ENCODE results near the gene GNG2. TPM values are rescaled to one million over a fixed set of nuclear protein-coding genes. Genes with fewer than 3 reads are reported as not detected.

Gene GNG2
- total and polyA plus RNA-seq, 5 donors from 2014 or later: 145 to 252 (median 203) TPM

DNA sequence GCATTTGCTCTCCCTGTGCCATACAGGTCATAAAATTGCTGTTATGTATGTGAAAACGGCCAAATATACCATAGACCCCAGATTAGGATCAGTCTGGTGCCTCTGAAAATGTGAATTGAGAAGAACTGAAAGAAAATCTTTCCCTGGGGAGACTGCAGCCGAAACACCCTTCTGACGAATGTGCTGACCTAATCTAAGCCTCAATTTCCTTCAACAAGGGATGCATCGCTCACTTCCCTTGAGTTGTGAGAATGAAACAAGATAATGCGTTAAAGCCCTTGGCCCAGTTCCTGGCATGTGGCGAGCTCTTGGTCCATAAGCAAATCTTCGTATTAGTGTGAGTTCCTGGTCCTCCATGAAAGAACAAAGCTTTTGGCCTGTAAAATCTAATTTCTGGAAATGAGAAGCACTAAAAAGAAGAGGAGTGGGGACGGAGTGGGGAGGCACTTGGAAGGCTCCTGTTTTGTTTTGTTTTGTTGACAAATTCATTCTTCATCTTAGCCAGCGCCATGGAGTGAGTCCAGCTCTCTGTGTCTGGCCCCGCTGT is 79.4 kb downstream of the GNG2 start:
- peaks cover 35% of the 10 kb centered on the region for H3K36me3 Mint-ChIP-seq
- no peak overlapping the region for H3K27ac ChIP-seq (ENCODE audit: insufficient read depth, low read length, poor library complexity, severe bottlenecking)
- DNase-seq (no peak), ATAC-seq (ENCODE audit: low read depth in 2 of 2) (no peak)
- H3K36me3 ChIP-seq (ENCODE audit: control insufficient read depth, insufficient read depth, low read length): peaks cover 21% of the 10 kb centered on the region
- H3K9me3 ChIP-seq (ENCODE audit: control insufficient read depth in 2 of 2, low read length in 2 of 2): no peaks in the 10 kb centered on the region
- peaks cover 41 to 70% (median 52%) of the 10 kb centered on the region in 4 donors for H3K4me1 Mint-ChIP-seq
- no peak overlapping the region for H3K4me3 Mint-ChIP-seq
- H3K27me3 ChIP-seq (ENCODE audit: control insufficient read depth, insufficient read depth, low read length): no peaks in the 10 kb centered on the region
- peaks cover 0 to 4% (median 0%) of the 10 kb centered on the region in 7 donors for H3K9me3 Mint-ChIP-seq
- H3K27ac Mint-ChIP-seq: peak overlapping the region; percentile 50 to 88 (median 69)
- H3K4me1 ChIP-seq (ENCODE audit: control insufficient read depth, insufficient read depth, low read length, poor library complexity, severe bottlenecking): no peaks in the 10 kb centered on the region
- no peak overlapping the region for H3K4me3 ChIP-seq (ENCODE audit: low read depth, low read length)
- H3K27me3 Mint-ChIP-seq: no peaks in the 10 kb centered on the region

DNA sequence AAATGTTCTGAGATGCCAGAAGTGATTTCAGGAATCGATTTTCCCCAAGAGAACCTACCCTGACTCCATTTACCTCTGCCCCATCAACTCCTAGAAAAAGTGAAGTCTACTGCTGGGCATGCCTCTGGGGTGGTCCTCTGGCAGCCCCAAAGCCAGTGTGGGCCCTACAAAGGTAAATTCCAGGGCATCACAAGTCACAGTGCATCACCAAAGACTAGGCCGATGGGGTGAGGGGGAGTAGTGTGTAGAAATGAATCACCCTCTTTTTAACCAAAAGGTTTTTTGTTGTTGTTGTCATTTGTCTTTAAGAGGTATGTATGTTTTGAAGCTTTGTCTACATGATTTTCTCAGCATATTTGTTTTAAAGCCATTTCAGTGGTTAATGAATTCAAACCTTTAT is 82.6 kb downstream of the GNG2 start:
- peak overlapping the region in 1 of 4 donors; percentile 47 for H3K4me3 Mint-ChIP-seq
- Histone ChIP-seq H3K27ac (ENCODE audit: insufficient read depth, low read length, poor library complexity, severe bottlenecking) (no peak overlapping the region), H3K4me1 (ENCODE audit: control insufficient read depth, insufficient read depth, low read length, poor library complexity, severe bottlenecking) (no peaks in the 10 kb centered on the region), H3K4me3 (ENCODE audit: low read depth, low read length) (no peak overlapping the region), H3K9me3 (ENCODE audit: control insufficient read depth in 2 of 2, low read length in 2 of 2) (no peaks in the 10 kb centered on the region), H3K36me3 (ENCODE audit: control insufficient read depth, insufficient read depth, low read length) (peaks cover 34% of the 10 kb centered on the region), H3K27me3 (ENCODE audit: control insufficient read depth, insufficient read depth, low read length) (no peaks in the 10 kb centered on the region)
- H3K27me3 Mint-ChIP-seq: no peaks in the 10 kb centered on the region
- DNase-seq (no peak), ATAC-seq (ENCODE audit: low read depth in 2 of 2) (no peak)
- peak overlapping the region in 2 of 3 donors; percentile 18 to 55 for H3K27ac Mint-ChIP-seq
- H3K4me1 Mint-ChIP-seq: peaks cover 54 to 70% (median 59%) of the 10 kb centered on the region in 4 donors
- H3K9me3 Mint-ChIP-seq: peaks cover 0 to 13% (median 3%) of the 10 kb centered on the region in 7 donors
- peaks cover 59% of the 10 kb centered on the region for H3K36me3 Mint-ChIP-seq

DNA sequence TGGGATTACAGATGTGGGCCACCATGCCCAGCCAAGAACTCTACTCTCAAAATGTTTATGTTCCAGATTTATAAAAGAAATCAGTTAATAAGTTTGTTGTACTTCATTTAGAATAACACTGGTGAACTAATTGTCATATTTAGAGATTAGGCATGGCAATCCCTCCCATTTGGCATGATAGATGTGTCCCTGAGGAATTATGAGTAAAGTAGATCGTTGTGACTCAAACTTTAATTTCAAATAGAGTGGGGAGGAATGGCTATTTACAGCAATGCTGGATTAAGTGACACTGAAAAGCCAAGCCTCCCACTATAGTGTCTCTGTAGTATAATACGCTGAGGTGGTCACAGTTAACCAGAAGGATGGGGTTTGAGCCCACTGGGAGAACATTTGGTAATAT is 89.6 kb downstream of the GNG2 start:
- Mint-ChIP-seq H3K27me3 (no peaks in the 10 kb centered on the region), H3K27ac (no peak overlapping the region), H3K9me3 (peaks cover 0 to 10% (median 3%) of the 10 kb centered on the region in 7 donors), H3K4me1 (peaks cover 20 to 55% (median 39%) of the 10 kb centered on the region in 4 donors), H3K4me3 (no peak overlapping the region), H3K36me3 (peaks cover 75% of the 10 kb centered on the region)
- no peak overlapping the region for H3K4me3 ChIP-seq (ENCODE audit: low read depth, low read length)
- no peaks in the 10 kb centered on the region for H3K4me1 ChIP-seq (ENCODE audit: control insufficient read depth, insufficient read depth, low read length, poor library complexity, severe bottlenecking)
- DNase-seq (no peak), ATAC-seq (ENCODE audit: low read depth in 2 of 2) (no peak)
- H3K27ac ChIP-seq (ENCODE audit: insufficient read depth, low read length, poor library complexity, severe bottlenecking): no peak overlapping the region
- no peaks in the 10 kb centered on the region for H3K27me3 ChIP-seq (ENCODE audit: control insufficient read depth, insufficient read depth, low read length)
- H3K9me3 ChIP-seq (ENCODE audit: control insufficient read depth in 2 of 2, low read length in 2 of 2): no peaks in the 10 kb centered on the region
- peaks cover 66% of the 10 kb centered on the region for H3K36me3 ChIP-seq (ENCODE audit: control insufficient read depth, insufficient read depth, low read length)

DNA sequence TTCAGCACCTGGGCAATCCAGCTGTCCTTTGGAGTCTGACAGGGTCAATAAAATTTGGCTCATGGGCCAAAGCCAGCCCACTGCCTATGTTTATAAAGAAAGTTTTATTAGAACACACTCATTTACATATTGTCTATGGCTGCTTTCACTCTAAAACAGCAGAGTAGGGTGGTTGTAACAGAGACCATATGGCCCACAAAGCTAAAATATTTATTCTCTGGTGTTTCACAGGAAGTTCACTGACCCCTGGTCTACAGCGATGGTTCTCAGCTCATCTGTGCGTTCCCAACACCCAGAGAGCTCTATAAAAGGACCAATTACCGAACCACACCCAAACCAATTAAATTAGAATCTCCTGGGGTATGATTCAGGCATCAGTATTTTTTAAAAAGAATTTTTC is 91.2 kb downstream of the GNG2 start:
- H3K27me3 ChIP-seq (ENCODE audit: control insufficient read depth, insufficient read depth, low read length): no peaks in the 10 kb centered on the region
- Mint-ChIP-seq H3K27me3 (no peaks in the 10 kb centered on the region), H3K4me3 (no peak overlapping the region), H3K4me1 (peaks cover 11 to 49% (median 29%) of the 10 kb centered on the region in 4 donors), H3K27ac (peak overlapping the region in 2 of 3 donors; percentile 40 to 73), H3K9me3 (peaks cover 0 to 4% (median 0%) of the 10 kb centered on the region in 7 donors), H3K36me3 (peaks cover 71% of the 10 kb centered on the region)
- no peak overlapping the region for H3K4me3 ChIP-seq (ENCODE audit: low read depth, low read length)
- ATAC-seq (ENCODE audit: low read depth in 2 of 2) (no peak), DNase-seq (no peak)
- H3K27ac ChIP-seq (ENCODE audit: insufficient read depth, low read length, poor library complexity, severe bottlenecking): no peak overlapping the region
- peaks cover 74% of the 10 kb centered on the region for H3K36me3 ChIP-seq (ENCODE audit: control insufficient read depth, insufficient read depth, low read length)
- H3K9me3 ChIP-seq (ENCODE audit: control insufficient read depth in 2 of 2, low read length in 2 of 2): no peaks in the 10 kb centered on the region
- no peaks in the 10 kb centered on the region for H3K4me1 ChIP-seq (ENCODE audit: control insufficient read depth, insufficient read depth, low read length, poor library complexity, severe bottlenecking)

DNA sequence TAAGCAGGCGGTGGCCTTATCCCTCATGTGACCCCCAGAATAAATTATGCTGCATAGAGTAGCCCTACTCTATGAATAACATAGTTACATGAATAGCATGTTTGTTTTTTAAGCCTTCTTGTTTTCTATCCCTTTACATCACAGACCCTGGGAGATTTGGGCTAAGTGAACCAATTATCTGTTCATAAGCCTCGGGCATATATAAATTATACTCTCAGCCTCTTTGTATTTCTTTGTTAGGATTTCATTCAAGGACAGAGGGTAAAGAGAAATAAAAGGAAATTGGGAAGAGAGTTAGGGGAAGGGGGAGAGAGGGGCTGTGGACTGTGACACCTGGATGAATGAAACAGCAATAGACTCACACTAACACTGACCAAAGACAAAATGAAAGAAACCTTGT is 93.6 kb downstream of the GNG2 start:
- peaks cover 85% of the 10 kb centered on the region for H3K36me3 Mint-ChIP-seq
- Histone ChIP-seq H3K27me3 (ENCODE audit: control insufficient read depth, insufficient read depth, low read length) (no peaks in the 10 kb centered on the region), H3K4me3 (ENCODE audit: low read depth, low read length) (no peak overlapping the region), H3K9me3 (ENCODE audit: control insufficient read depth in 2 of 2, low read length in 2 of 2) (peaks cover 5 to 8% of the 10 kb centered on the region in 2 experiments), H3K4me1 (ENCODE audit: control insufficient read depth, insufficient read depth, low read length, poor library complexity, severe bottlenecking) (no peaks in the 10 kb centered on the region), H3K36me3 (ENCODE audit: control insufficient read depth, insufficient read depth, low read length) (peaks cover 91% of the 10 kb centered on the region), H3K27ac (ENCODE audit: insufficient read depth, low read length, poor library complexity, severe bottlenecking) (no peak overlapping the region)
- peak overlapping the region in 2 of 3 donors; percentile 59 to 68 for H3K27ac Mint-ChIP-seq
- ATAC-seq (ENCODE audit: low read depth in 2 of 2) (no peak), DNase-seq (no peak)
- H3K27me3 Mint-ChIP-seq: no peaks in the 10 kb centered on the region
- no peak overlapping the region for H3K4me3 Mint-ChIP-seq
- peaks cover 22 to 52% (median 26%) of the 10 kb centered on the region in 4 donors for H3K4me1 Mint-ChIP-seq
- H3K9me3 Mint-ChIP-seq: peaks cover 0 to 9% (median 5%) of the 10 kb centered on the region in 7 donors

DNA sequence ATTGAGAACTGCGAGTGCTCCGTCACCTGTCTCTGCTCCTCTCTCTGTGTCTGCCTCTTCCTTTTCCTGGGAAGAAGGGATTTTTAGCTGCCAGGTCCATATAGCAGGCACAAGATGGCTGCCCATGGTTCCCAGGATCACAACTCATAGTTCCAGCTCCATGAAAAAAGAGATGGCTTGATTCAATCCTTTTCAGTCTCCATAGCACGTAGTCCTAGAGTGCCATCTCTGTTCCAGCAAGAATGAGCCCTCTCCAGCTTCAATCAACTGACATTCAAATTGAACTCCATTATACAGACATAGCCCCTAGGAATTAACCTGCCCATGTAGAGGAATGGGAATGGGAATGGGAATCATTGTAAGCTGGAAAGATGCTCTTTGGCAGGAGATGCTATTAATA is 94.2 kb downstream of the GNG2 start:
- Mint-ChIP-seq H3K4me3 (no peak overlapping the region), H3K9me3 (peaks cover 0 to 14% (median 9%) of the 10 kb centered on the region in 7 donors), H3K36me3 (peaks cover 88% of the 10 kb centered on the region), H3K4me1 (peaks cover 25 to 56% (median 31%) of the 10 kb centered on the region in 4 donors), H3K27ac (peak overlapping the region in 2 of 3 donors; percentile 59 to 68), H3K27me3 (no peaks in the 10 kb centered on the region)
- no peak for ATAC-seq (ENCODE audit: low read depth in 2 of 2)
- Histone ChIP-seq H3K4me3 (ENCODE audit: low read depth, low read length) (no peak overlapping the region), H3K4me1 (ENCODE audit: control insufficient read depth, insufficient read depth, low read length, poor library complexity, severe bottlenecking) (no peaks in the 10 kb centered on the region), H3K27me3 (ENCODE audit: control insufficient read depth, insufficient read depth, low read length) (no peaks in the 10 kb centered on the region), H3K27ac (ENCODE audit: insufficient read depth, low read length, poor library complexity, severe bottlenecking) (no peak overlapping the region), H3K36me3 (ENCODE audit: control insufficient read depth, insufficient read depth, low read length) (peaks cover 96% of the 10 kb centered on the region), H3K9me3 (ENCODE audit: control insufficient read depth in 2 of 2, low read length in 2 of 2) (peaks cover 7 to 12% of the 10 kb centered on the region in 2 experiments)
- DNase-seq: no peak

DNA sequence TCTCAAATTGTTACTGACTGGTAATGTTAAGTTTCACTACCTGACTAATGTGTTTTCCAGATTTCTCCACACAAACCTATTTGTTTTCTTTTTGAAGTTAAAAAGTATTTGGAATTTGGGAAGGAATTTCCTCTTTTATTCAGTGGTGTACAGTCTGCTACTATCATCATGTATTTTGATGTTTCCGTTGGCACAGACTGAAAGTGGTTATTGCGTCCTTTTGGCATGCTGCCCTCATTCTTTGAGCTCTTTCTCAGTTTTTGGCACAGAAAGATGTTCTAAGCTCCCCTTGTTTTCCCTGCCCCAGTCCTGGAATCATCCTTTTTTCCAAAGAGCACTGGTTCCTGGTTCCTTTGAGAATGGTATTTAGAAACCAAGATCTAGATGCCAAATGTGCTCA is 97.5 kb downstream of the GNG2 start:
- Histone ChIP-seq H3K4me1 (ENCODE audit: control insufficient read depth, insufficient read depth, low read length, poor library complexity, severe bottlenecking) (peaks cover 14% of the 10 kb centered on the region), H3K27ac (ENCODE audit: insufficient read depth, low read length, poor library complexity, severe bottlenecking) (no peak overlapping the region), H3K4me3 (ENCODE audit: low read depth, low read length) (no peak overlapping the region), H3K9me3 (ENCODE audit: control insufficient read depth in 2 of 2, low read length in 2 of 2) (peaks cover 7 to 12% of the 10 kb centered on the region in 2 experiments), H3K27me3 (ENCODE audit: control insufficient read depth, insufficient read depth, low read length) (no peaks in the 10 kb centered on the region), H3K36me3 (ENCODE audit: control insufficient read depth, insufficient read depth, low read length) (peaks cover 70% of the 10 kb centered on the region)
- H3K4me1 Mint-ChIP-seq: peaks cover 43 to 70% (median 50%) of the 10 kb centered on the region in 4 donors
- H3K4me3 Mint-ChIP-seq: no peak overlapping the region
- H3K36me3 Mint-ChIP-seq: peaks cover 72% of the 10 kb centered on the region
- H3K9me3 Mint-ChIP-seq: peaks cover 0 to 21% (median 14%) of the 10 kb centered on the region in 7 donors
- ATAC-seq (ENCODE audit: low read depth in 2 of 2) (no peak), DNase-seq (no peak)
- no peaks in the 10 kb centered on the region for H3K27me3 Mint-ChIP-seq
- H3K27ac Mint-ChIP-seq: peak overlapping the region in 2 of 3 donors; percentile 16 to 88

DNA sequence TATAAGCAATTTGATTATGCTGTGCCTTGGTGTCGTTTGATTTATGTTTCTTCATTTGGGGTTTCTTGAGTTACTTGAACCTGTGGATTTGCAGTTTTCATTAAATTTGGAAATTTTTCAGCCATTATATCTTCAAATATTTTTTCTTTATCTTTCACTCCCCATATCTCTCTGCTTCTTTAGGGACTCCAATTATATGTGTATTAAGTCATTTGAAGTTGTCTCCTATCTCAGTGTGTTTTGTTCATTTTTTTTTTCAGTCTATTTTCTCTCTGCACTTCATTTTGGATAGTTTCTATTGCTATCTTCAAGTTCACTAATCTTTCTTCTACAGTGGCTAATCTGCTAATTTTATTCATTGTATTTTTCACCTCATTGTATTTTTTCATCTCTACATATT is 99.5 kb downstream of the GNG2 start:
- peaks cover 7 to 12% of the 10 kb centered on the region in 2 experiments for H3K9me3 ChIP-seq (ENCODE audit: control insufficient read depth in 2 of 2, low read length in 2 of 2)
- DNase-seq (no peak), ATAC-seq (ENCODE audit: low read depth in 2 of 2) (no peak)
- H3K4me3 ChIP-seq (ENCODE audit: low read depth, low read length): no peak overlapping the region
- H3K36me3 ChIP-seq (ENCODE audit: control insufficient read depth, insufficient read depth, low read length): peaks cover 60% of the 10 kb centered on the region
- H3K4me1 ChIP-seq (ENCODE audit: control insufficient read depth, insufficient read depth, low read length, poor library complexity, severe bottlenecking): peaks cover 16% of the 10 kb centered on the region
- peak overlapping the region in 1 of 3 donors; percentile 34 for H3K27ac Mint-ChIP-seq
- H3K4me3 Mint-ChIP-seq: no peak overlapping the region
- H3K4me1 Mint-ChIP-seq: peaks cover 47 to 66% (median 59%) of the 10 kb centered on the region in 4 donors
- peaks cover 0 to 21% (median 14%) of the 10 kb centered on the region in 7 donors for H3K9me3 Mint-ChIP-seq
- H3K27ac ChIP-seq (ENCODE audit: insufficient read depth, low read length, poor library complexity, severe bottlenecking): no peak overlapping the region
- peaks cover 58% of the 10 kb centered on the region for H3K36me3 Mint-ChIP-seq
- no peaks in the 10 kb centered on the region for H3K27me3 ChIP-seq (ENCODE audit: control insufficient read depth, insufficient read depth, low read length)
- H3K27me3 Mint-ChIP-seq: no peaks in the 10 kb centered on the region
